Heart right ventricle (tissue), 16 donors: ENCODE data around the gene MUC4. TPM values are rescaled to one million over a fixed set of nuclear protein-coding genes. Genes with fewer than 3 reads are reported as not detected.

Experiments
- ATAC-seq, 8 donors: fragments of 200-7000 bp; cut with Tn5 transposase; one replicate each; pipeline ENCODE4 v1.9.1; 2020; ENCODE audit warnings: mild to moderate bottlenecking in 8 of 8, moderate library complexity in 8 of 8, moderate number of reproducible peaks in 1 of 8
- DNase-seq, 2 donors: peaks; one replicate each; pipeline ENCODE4 v3.0.0-alpha.2; 2020
- H3K27ac ChIP-seq, 10 donors: fragments of 200-600 bp; sonication (generic) in 2 of 10; one replicate each; pipeline versions ENCODE4 v1.5.0 to v1.8.0; 2020 to 2022; ENCODE audit warnings: mild to moderate bottlenecking in 3 of 10
- H3K27me3 ChIP-seq, 7 donors: fragments of 200-600 bp; one replicate each; pipeline ENCODE4 v1.8.0; 2021 to 2022; ENCODE audit warnings: mild to moderate bottlenecking in 2 of 7
- H3K36me3 ChIP-seq, 9 donors: fragments of 200-600 bp; sonication (generic) in 1 of 9; one replicate each; pipeline versions ENCODE4 v1.5.0 to v1.8.0; 2020 to 2022; ENCODE audit warnings: mild to moderate bottlenecking in 2 of 9
- H3K4me1 ChIP-seq, 9 donors: fragments of 200-600 bp; sonication (generic) in 1 of 9; one replicate each; pipeline versions ENCODE4 v1.5.0 to v1.8.0; 2020 to 2022; ENCODE audit warnings: mild to moderate bottlenecking in 4 of 9
- H3K4me3 ChIP-seq, 10 donors: fragments of 200-600 bp; sonication (generic) in 2 of 10; one replicate each; pipeline versions ENCODE4 v1.5.0 to v1.8.0; 2020 to 2022; ENCODE audit warnings: mild to moderate bottlenecking in 7 of 10, moderate library complexity in 2 of 10
- H3K9me3 ChIP-seq, 11 donors: fragments of 200-600 bp in 10 of 11; sonication (generic) in 2 of 11; one replicate each; pipeline versions ENCODE4 v1.5.0 to v1.8.0; 2013 to 2022; ENCODE audit warnings: mild to moderate bottlenecking in 2 of 11, control low read depth in 1 of 11, moderate library complexity in 1 of 11
- WGBS, 2 donors: extraction: QIAGEN DNeasy Blood & Tissue Kit; methylation state at CpG; one replicate each; pipeline ENCODE4 v1.1.7; 2013; ENCODE audit warnings: inconsistent platforms in 1 of 2; 5-methylcytosine and 5-hydroxymethylcytosine counted together
- intact Hi-C, 10 donors: fragments of 100-400 bp; cut with DNase I; formaldehyde crosslinking; loops; one replicate each; pipeline versions ENCODE4 v1.11.1 to v1.14.2; 2022
- polyA plus RNA-seq, 2 donors: library from polyadenylated mRNA; stranded (reverse); fragments of 200-250 nt; gene quantifications; one replicate each; pipeline ENCODE4 v1.2.3, GENCODE V29; 2013
- total RNA-seq, 10 donors: library from RNA; stranded (reverse); fragmentation: NEBNext Ultra II Directional in 3 of 10; extraction: Animal tissue kit (Norgen Biotek cat#: 25700) in 3 of 10; gene quantifications; one replicate each; pipeline versions ENCODE4 v1.2.1 to v1.2.4, GENCODE V29; 2021 to 2023
- TF ChIP-seq, protein P1 (sequence below), 9 donors: fragments of 200-600 bp; sonication (generic) in 2 of 9; IDR thresholded peaks; one replicate each; pipeline versions ENCODE4 v1.5.0 to v1.8.0; 2021 to 2022; ENCODE audit warnings: antibody characterized with exemption in 9 of 9, mild to moderate bottlenecking in 5 of 9, moderate library complexity in 1 of 9
- donor health status: Arrhythmogenic right ventricular cardiomyopathy.
- donor health status: ischemic (EF 13 %, LVEDD 7.1; RV severe dilation, severe dysfunction).
- donor health status: healthy with polysubstance abuse.
- donor health status: DM: no; HTN: yes; CAD: no.
- donor health status: DM: no; HTN: no; CAD: no.
- donor health status: ischemic (EF 25% LVEDD 6.9; RV normal size, moderate dysfunction).
- donor health status: ischemic (EF 25% LVEDD 5.7; RV mildly dilated, moderate dysfunction).
- donor health status: healthy.
- donor health status: DM: yes; HTN: yes; CAD: no.
- donor health status: Ischemic cardiomyopathy.
- donor health status: ischemic (EF 35%, LVEDD 5.7; RV mildly dilated, moderate dysfunction).
- donor health status: nonischemic (EF 11% LVEDD 7.7; RV severe dilation, severe dysfunction).
- donor health status: DM: yes; HTN: yes; CAD: no.
- donor health status: PGD.
- donor health status: ischemic (EF 29% LVEDD 5.4; RV normal size, mild dysfunction).
- donor health status: nonischemic (EF 23%, LVEDD 6.1; RV moderate dilation, normal function).

MUC4 gene
- total and polyA plus RNA-seq, 12 donors: 0.01 TPM; not detected in 11

DNA sequence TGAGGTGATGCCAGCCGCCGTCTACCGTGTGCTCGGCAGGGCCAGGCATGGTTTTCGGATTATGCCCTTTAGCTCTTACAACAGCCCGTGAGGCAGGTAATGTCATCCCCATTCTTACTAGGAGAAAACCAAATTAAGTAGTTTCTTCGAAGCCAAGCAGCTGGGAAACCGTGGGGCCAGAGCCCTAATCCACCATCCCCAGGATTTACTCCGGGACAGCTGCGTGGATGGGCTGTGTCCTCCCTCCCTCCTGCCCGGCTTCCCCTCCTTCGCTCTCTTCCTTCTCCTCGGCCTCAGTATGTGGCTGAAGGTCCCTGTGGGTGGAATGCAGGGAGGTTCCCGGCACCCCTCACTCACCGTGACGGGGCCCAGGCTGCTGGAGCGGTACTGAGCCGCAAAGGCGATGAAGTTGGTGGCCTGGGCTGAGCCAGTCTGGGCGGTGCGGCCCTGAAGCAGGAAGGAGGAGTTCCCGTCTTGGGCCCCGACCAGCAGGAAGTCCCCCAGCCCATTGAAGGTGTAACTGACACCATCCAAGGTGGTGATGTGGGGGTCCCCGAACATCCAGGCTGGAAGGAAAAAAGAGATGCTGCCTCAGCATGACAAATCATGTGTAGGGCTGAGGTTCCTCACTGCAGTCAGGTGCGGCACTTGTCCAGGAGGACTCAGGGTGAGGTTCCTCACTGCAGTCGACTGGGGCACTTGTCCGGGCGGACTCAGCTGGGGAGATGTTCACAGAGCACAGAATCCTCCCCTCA, 48.5 kb downstream of the MUC4 start:
- peaks cover 0 to 14% (median 0%) of the 10 kb centered on the region in 9 donors for H3K4me1 ChIP-seq
- H3K27me3 ChIP-seq: peaks cover 0 to 55% (median 38%) of the 10 kb centered on the region in 7 donors
- TF ChIP-seq, protein P1, sequence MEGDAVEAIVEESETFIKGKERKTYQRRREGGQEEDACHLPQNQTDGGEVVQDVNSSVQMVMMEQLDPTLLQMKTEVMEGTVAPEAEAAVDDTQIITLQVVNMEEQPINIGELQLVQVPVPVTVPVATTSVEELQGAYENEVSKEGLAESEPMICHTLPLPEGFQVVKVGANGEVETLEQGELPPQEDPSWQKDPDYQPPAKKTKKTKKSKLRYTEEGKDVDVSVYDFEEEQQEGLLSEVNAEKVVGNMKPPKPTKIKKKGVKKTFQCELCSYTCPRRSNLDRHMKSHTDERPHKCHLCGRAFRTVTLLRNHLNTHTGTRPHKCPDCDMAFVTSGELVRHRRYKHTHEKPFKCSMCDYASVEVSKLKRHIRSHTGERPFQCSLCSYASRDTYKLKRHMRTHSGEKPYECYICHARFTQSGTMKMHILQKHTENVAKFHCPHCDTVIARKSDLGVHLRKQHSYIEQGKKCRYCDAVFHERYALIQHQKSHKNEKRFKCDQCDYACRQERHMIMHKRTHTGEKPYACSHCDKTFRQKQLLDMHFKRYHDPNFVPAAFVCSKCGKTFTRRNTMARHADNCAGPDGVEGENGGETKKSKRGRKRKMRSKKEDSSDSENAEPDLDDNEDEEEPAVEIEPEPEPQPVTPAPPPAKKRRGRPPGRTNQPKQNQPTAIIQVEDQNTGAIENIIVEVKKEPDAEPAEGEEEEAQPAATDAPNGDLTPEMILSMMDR (IDR thresholded peaks at IDR 0.05): no peak
- no peak overlapping the region for H3K27ac ChIP-seq
- no peaks in the 10 kb centered on the region for H3K36me3 ChIP-seq
- ATAC-seq (no peak), DNase-seq (no peak)
- intact Hi-C loops: no loop called here
- WGBS, 2 donors: 83 to 84% methylated on average over 28 of the region's 28 CpGs
- no peaks in the 10 kb centered on the region for H3K9me3 ChIP-seq
- no peak overlapping the region for H3K4me3 ChIP-seq

DNA sequence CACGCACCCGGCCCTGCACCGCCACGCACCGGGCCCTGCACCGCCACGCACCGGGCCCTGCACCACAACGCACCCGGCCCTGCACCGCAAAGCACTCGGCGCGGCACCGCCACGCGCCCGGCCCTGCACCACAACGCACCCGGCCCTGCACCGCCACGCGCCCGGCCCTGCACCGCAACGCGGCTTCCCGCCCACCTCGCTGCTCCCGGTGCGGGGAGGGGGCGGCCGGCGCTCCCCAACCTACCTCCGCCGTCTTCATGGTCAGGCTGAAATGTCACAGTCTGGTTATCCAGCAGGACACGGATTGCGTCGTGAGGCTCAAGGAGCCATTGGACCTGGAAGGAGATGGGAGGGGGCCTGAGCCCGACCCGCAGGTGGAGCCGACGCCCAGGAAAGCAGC, 49.1 kb downstream of the MUC4 start:
- peaks cover 0 to 18% (median 4%) of the 10 kb centered on the region in 9 donors for H3K4me1 ChIP-seq
- no peaks in the 10 kb centered on the region for H3K36me3 ChIP-seq
- intact Hi-C loops: no loop called here
- H3K4me3 ChIP-seq: no peak overlapping the region
- DNase-seq (no peak), ATAC-seq (no peak)
- peaks cover 0 to 62% (median 45%) of the 10 kb centered on the region in 7 donors for H3K27me3 ChIP-seq
- no peaks in the 10 kb centered on the region for H3K9me3 ChIP-seq
- H3K27ac ChIP-seq: no peak overlapping the region
- WGBS, 2 donors: 88 to 90% methylated on average over 33 to 43 of the region's 43 CpGs
- TF ChIP-seq, protein P1 (IDR thresholded peaks at IDR 0.05): no peak

DNA sequence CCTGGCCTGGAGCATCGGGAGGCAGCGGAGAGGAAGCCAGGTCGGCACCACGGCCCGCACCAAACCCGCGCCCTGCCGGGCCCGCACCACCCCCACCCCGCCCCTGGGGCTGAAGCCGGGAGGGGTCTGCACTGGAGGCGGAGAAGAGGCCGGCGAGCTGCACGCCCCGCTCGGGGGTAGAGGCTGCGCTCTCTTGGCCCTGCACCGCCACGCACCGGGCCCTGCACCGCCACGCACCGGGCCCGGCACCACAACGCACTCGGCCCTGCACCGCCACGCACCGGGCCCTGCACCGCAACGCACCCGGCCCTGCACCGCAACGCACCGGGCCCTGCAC, 49.5 kb downstream of the MUC4 start:
- Histone ChIP-seq H3K27ac (no peak overlapping the region), H3K4me3 (no peak overlapping the region), H3K36me3 (no peaks in the 10 kb centered on the region), H3K9me3 (no peaks in the 10 kb centered on the region), H3K4me1 (peaks cover 0 to 22% (median 8%) of the 10 kb centered on the region in 9 donors), H3K27me3 (peaks cover 0 to 66% (median 48%) of the 10 kb centered on the region in 7 donors)
- intact Hi-C loops: no loop called here
- DNase-seq: no peak
- TF ChIP-seq, protein P1 (IDR thresholded peaks at IDR 0.05): no peak
- 72 to 73% methylated on average over 35 to 36 of the region's 36 CpGs for WGBS, 2 donors
- no peak for ATAC-seq

DNA sequence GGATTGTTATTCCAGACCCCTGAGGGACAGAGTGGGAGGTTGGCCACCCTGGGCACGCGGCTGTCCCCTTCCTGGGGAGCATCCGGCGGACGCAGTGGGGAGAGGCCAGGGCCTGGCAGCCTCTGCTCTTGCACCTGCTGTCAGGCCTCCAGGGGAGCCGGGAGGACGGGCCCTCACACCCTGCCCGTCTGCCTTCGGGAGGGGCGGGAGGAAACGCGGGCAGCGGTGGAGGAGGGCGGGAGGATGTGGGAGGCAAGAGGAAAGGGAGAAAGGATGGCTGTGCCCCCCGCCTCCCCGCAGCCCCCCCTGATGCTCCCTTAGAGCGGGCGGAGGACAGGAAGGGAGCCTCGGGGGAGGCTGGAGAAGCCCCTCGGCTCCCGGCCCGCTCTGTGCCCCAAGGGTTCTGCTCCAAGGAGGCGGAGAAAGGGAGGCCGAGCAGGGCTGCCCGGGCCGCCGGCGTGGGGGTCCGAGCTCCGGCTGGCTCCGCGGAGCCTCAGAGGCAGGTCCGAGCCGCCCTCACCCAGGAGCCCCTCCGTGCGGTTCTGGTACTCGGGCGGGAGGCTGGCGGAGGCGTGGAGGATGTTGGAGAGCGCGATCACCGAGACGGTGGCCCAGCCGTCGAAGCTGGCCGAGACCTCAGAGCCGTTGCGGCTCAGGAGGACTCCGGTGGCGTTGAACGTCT, 50.0 kb downstream of the MUC4 start:
- H3K27ac ChIP-seq: no peak overlapping the region
- H3K4me3 ChIP-seq: no peak overlapping the region
- 21 to 23% methylated on average over 45 to 52 of the region's 52 CpGs for WGBS, 2 donors
- H3K9me3 ChIP-seq: no peaks in the 10 kb centered on the region
- intact Hi-C loops: no loop called here
- TF ChIP-seq, protein P1 (IDR thresholded peaks at IDR 0.05): no peak
- peaks cover 0 to 26% (median 10%) of the 10 kb centered on the region in 9 donors for H3K4me1 ChIP-seq
- ATAC-seq (no peak), DNase-seq (no peak)
- H3K36me3 ChIP-seq: no peaks in the 10 kb centered on the region
- H3K27me3 ChIP-seq: peaks cover 0 to 69% (median 53%) of the 10 kb centered on the region in 7 donors
